NCI-H345 treated with DMSO at 0.1 percent for 48 hours (cell line): ENCODE results near the gene STX12.
"Not testable (repeated sequence)": the region's sequence is repeated elsewhere in the genome, so short reads cannot be mapped to it uniquely, and the experiment has no call there.

ENCODE experiments used
- DNase-seq: peaks from one replicate; lab custom pipeline; 2025; ENCODE audit not compliant: unreplicated experiment; lab: John Stamatoyannopoulos, UW

The STX12 gene

GRCh38 chr1:27864264-27864895 is 91.4 kb downstream of the STX12 start:
- no peak for DNase-seq

- no peak for DNase-seq
Observed at GRCh38 chr1:27865821-27866220, 92.8 kb downstream of the STX12 start.

GRCh38 chr1:27868556-27868931 is 95.5 kb downstream of the STX12 start:
- DNase-seq, result no peak

- no peak for DNase-seq
Observed at GRCh38 chr1:27868932-27869718, 96.1 kb downstream of the STX12 start.

GRCh38 chr1:27869719-27870085 is 96.7 kb downstream of the STX12 start:
- no peak for DNase-seq

- not testable (repeated sequence) for DNase-seq
Observed at GRCh38 chr1:27871076-27871475, 98.1 kb downstream of the STX12 start.

GRCh38 chr1:27872059-27872801 is 99.2 kb downstream of the STX12 start, which contains the start of gene THEMIS2:
Gene THEMIS2, plus strand, starts transcription at chr1:27872544. Its CDS starts 28 bp downstream, at chr1:27872572.
- DNase-seq, result no peak

GRCh38 chr1:27872802-27873551 is 100.0 kb downstream of the STX12 start:
- DNase-seq, result no peak

- no peak for DNase-seq
Observed at GRCh38 chr1:27873671-27874384, 100.8 kb downstream of the STX12 start.
